GM23248 (cell line): Measurements from ENCODE around the gene PLA2G2D.

Experiments used
- EZH2 ChIP-seq: fragments of 200-600 bp; sonication (generic); IDR thresholded peaks from 2 replicates; pipeline ENCODE4 v1.6.1; 2018; ENCODE audit warnings: antibody characterized with exemption, mild to moderate bottlenecking; ENCODE audit not compliant: insufficient read depth, poor library complexity, severe bottlenecking
- EZH2phosphoT487 ChIP-seq: fragments of 200-600 bp; sonication (generic); IDR thresholded peaks from 2 replicates; pipeline ENCODE4 v1.6.1; 2018; ENCODE audit warnings: antibody characterized with exemption, moderate library complexity, mild to moderate bottlenecking, low read depth; ENCODE audit not compliant: insufficient read depth

GRCh38 chr1:20124456-20125057 lies 5.2 kb upstream of the PLA2G2D start:
- TF ChIP-seq EZH2 (no peak), EZH2phosphoT487 (no peak)
